ENCODE measurements around the gene C5orf63. TPM values are rescaled to one million over a fixed set of nuclear protein-coding genes. Genes with fewer than 3 reads are reported as not detected.

Gene C5orf63
- total and polyA plus RNA-seq, 2 of the 8 experiments (the other 6 are each of a cell fraction or from before 2014, with no cell fraction given): 0.67 to 0.71 TPM

GRCh38 chr5:127074466-127074865 lies 1.2 kb upstream of the C5orf63 start:
- Histone ChIP-seq H3K36me3 (ENCODE audit: control insufficient read depth in 2 of 4, insufficient read depth in 4 of 4, low read length in 3 of 4) (no peaks in the 10 kb centered on the region), H3K9me3 (ENCODE audit: insufficient read depth in 2 of 2, low read depth in 1 of 2, low read length in 1 of 2) (no peaks in the 10 kb centered on the region), H4K5ac (ENCODE audit: insufficient read length, low read depth, low read length) (no peak overlapping the region), H3K56ac (replicated peaks; ENCODE audit: insufficient read length, low read depth, low read length) (no peak overlapping the region), H3K4ac (replicated peaks; ENCODE audit: insufficient read length, low read depth, low read length) (no peak overlapping the region), H3K79me1 (ENCODE audit: low read depth, low read length) (no peaks in the 10 kb centered on the region), H2BK12ac (ENCODE audit: low read depth, low read length) (no peak overlapping the region), H2BK20ac (ENCODE audit: low read length) (no peak overlapping the region), H2AFZ (ENCODE audit: low read length) (no peak overlapping the region), H4K8ac (ENCODE audit: extremely low read depth, insufficient read depth, low read length) (no peak overlapping the region), H3K9ac (replicated peaks in 1 of 4; ENCODE audit: extremely low read depth in 1 of 4, low read depth in 3 of 4, low read length in 3 of 4) (no peak overlapping the region), H3K79me2 (ENCODE audit: control insufficient read depth in 1 of 2, insufficient read depth in 2 of 2, low read length in 2 of 2) (no peaks in the 10 kb centered on the region), H3K27me3 (replicated peaks in 1 of 4; ENCODE audit: control insufficient read depth in 3 of 4, extremely low read depth in 1 of 4, insufficient read depth in 3 of 4, low read length in 3 of 4) (no peaks in the 10 kb centered on the region), H3K4me2 (ENCODE audit: insufficient read depth in 1 of 2, low read depth in 2 of 2, low read length in 2 of 2) (no peak overlapping the region), H2BK120ac (replicated peaks; ENCODE audit: low read depth, low read length) (no peak overlapping the region), H2AK5ac (ENCODE audit: low read depth, low read length) (no peak overlapping the region), H3K23me2 (ENCODE audit: low read depth, low read length) (no peaks in the 10 kb centered on the region), H3K27ac (ENCODE audit: low read depth, low read length) (no peak overlapping the region), H2BK5ac (ENCODE audit: low read depth, low read length) (no peak overlapping the region), H4K91ac (replicated peaks; ENCODE audit: insufficient read length, low read length) (no peak overlapping the region), H3K23ac (ENCODE audit: insufficient read length) (no peak overlapping the region), H4K20me1 (replicated peaks in 1 of 2; ENCODE audit: control insufficient read depth in 1 of 2, insufficient read depth in 2 of 2, low read length in 2 of 2) (no peaks in the 10 kb centered on the region), H2BK15ac (ENCODE audit: low read length) (no peak overlapping the region), H3K4me1 (replicated peaks in 1 of 4; ENCODE audit: control insufficient read depth in 3 of 4, insufficient read depth in 4 of 4, low read length in 3 of 4) (peaks cover 0 to 12% (median 3%) of the 10 kb centered on the region in 4 experiments; a peak in 5 of 7 replicates), H3K4me3 (ENCODE audit: extremely low read depth in 1 of 4, insufficient read depth in 2 of 4, low read depth in 3 of 4, low read length in 4 of 4) (no peak overlapping the region), H3K14ac (ENCODE audit: insufficient read length) (no peak overlapping the region), H3K18ac (ENCODE audit: extremely low read depth, low read length) (no peak overlapping the region)
- FAIRE-seq (no peak), DNase-seq (ENCODE audit: low read depth in 1 of 2, low spot score in 2 of 2) (no peak)
- POLR2A ChIA-PET (ENCODE audit: partially characterized antibody): no interaction called here
- 90% methylated on average over 3 of the region's 3 CpGs; no CpG with 5 or more reads in 1 of the 2 experiments for WGBS, 2 experiments (ENCODE audit: extremely low coverage in 1 of 2, insufficient coverage in 1 of 2, insufficient read length in 1 of 2, insufficient replicate concordance in 2 of 2, low coverage in 1 of 2, low lambda C conversion rate in 2 of 2, missing lambda C conversion rate in 1 of 2)
- CTCF ChIA-PET (ENCODE audit: partially characterized antibody): interaction anchor here (2.5 kb wide), 1 partner anchor 10 kb away, joined by 10 read pairs; no protein-coding TSS in a partner anchor
- no peak for TF ChIP-seq FOSL1 (IDR thresholded peaks at IDR 0.05; ENCODE audit: insufficient read depth, low read depth, low read length)
- TF ChIP-seq EZH2 (IDR thresholded peaks at IDR 0.05; ENCODE audit: low read depth, low read length, severe bottlenecking): no peak
- TF ChIP-seq BACH1 (IDR thresholded peaks at IDR 0.05; ENCODE audit: low read length): no peak
- TF ChIP-seq E2F6 (IDR thresholded peaks at IDR 0.05): no peak
- TF ChIP-seq TAF1 (IDR thresholded peaks at IDR 0.05; ENCODE audit: low read depth, low read length): no peak
- no peak for TF ChIP-seq SP1 (IDR thresholded peaks at IDR 0.05; ENCODE audit: low read depth, low read length)
- no peak for TF ChIP-seq BCL11A (IDR thresholded peaks at IDR 0.05; ENCODE audit: low read depth in 2 of 2, low read length in 2 of 2)
- TF ChIP-seq, protein P1, sequence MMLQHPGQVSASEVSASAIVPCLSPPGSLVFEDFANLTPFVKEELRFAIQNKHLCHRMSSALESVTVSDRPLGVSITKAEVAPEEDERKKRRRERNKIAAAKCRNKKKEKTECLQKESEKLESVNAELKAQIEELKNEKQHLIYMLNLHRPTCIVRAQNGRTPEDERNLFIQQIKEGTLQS (IDR thresholded peaks at IDR 0.05; ENCODE audit: insufficient read depth, low read depth, low read length): no peak

All from H1 (cell line).